ENCODE data around the gene GATA3.

GATA3 gene

DNA sequence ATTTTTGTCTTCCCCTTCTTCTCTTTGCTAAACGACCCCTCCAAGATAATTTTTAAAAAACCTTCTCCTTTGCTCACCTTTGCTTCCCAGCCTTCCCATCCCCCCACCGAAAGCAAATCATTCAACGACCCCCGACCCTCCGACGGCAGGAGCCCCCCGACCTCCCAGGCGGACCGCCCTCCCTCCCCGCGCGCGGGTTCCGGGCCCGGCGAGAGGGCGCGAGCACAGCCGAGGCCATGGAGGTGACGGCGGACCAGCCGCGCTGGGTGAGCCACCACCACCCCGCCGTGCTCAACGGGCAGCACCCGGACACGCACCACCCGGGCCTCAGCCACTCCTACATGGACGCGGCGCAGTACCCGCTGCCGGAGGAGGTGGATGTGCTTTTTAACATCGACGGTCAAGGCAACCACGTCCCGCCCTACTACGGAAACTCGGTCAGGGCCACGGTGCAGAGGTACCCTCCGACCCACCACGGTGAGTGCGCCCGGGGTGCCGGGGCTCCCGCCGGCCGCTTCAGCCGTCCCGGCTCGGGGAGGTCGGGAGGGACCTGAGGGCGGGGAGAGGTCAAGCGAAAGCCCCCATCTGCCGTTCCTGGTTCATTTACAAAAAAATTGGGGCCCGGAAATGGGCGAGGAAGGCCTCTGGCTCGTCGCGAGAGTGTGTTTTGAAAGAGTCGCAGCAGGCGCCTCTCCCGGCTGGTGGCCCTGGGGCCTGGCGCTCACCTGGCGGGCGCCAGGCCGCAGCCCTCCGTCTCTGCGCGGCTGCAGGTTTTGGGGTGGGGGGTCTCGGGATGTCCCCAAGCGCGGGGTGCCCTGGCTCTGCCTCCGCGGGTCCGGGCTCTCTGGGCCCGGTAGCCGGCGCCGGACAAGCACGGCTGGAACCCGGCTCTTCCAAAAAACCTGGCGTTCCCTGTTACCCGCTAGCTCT, 1.2 kb downstream of the GATA3 start (continued):
- TF ChIP-seq OSR1 (CRISPR knock-in tag; IDR thresholded peaks at IDR 0.05), result no peak
- no peak for TF ChIP-seq TCF4 (CRISPR knock-in tag; IDR thresholded peaks at IDR 0.05; ENCODE audit: borderline replicate concordance)
- TF ChIP-seq TOX (CRISPR knock-in tag; IDR thresholded peaks at IDR 0.05; ENCODE audit: borderline replicate concordance), result no peak
- no peak for TF ChIP-seq ARNTL (CRISPR knock-in tag; IDR thresholded peaks at IDR 0.05; ENCODE audit: borderline replicate concordance, low read depth)

DNA sequence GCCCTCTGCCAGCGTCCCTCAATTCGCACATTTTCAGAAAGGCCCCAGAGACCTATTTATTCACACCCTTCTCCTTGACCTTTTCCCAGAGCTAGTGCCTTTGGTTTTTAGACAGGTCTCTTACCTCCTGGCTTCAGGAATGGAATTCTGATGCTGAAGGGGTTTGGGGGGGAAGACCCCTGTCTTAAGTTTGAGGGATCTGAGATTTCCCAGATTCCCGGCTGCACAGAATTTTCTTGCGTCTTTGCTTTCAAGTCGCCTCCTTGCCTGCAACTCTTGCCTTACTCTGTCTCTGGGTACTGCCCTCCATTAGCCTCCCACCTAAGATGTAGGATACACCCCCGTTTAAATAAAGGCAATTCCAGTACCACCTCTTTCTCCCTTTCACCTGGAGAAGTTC, 1.9 kb downstream of the GATA3 start:
- no peak for ATAC-seq
- no peak for TF ChIP-seq BACH2 (CRISPR knock-in tag; IDR thresholded peaks at IDR 0.05; ENCODE audit: borderline replicate concordance)
- TF ChIP-seq TOX (CRISPR knock-in tag; IDR thresholded peaks at IDR 0.05; ENCODE audit: borderline replicate concordance), result no peak
- TF ChIP-seq, protein P1, sequence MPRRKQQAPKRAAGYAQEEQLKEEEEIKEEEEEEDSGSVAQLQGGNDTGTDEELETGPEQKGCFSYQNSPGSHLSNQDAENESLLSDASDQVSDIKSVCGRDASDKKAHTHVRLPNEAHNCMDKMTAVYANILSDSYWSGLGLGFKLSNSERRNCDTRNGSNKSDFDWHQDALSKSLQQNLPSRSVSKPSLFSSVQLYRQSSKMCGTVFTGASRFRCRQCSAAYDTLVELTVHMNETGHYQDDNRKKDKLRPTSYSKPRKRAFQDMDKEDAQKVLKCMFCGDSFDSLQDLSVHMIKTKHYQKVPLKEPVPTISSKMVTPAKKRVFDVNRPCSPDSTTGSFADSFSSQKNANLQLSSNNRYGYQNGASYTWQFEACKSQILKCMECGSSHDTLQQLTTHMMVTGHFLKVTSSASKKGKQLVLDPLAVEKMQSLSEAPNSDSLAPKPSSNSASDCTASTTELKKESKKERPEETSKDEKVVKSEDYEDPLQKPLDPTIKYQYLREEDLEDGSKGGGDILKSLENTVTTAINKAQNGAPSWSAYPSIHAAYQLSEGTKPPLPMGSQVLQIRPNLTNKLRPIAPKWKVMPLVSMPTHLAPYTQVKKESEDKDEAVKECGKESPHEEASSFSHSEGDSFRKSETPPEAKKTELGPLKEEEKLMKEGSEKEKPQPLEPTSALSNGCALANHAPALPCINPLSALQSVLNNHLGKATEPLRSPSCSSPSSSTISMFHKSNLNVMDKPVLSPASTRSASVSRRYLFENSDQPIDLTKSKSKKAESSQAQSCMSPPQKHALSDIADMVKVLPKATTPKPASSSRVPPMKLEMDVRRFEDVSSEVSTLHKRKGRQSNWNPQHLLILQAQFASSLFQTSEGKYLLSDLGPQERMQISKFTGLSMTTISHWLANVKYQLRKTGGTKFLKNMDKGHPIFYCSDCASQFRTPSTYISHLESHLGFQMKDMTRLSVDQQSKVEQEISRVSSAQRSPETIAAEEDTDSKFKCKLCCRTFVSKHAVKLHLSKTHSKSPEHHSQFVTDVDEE (CRISPR knock-in tag; IDR thresholded peaks at IDR 0.05), result no peak
- TF ChIP-seq, protein P2, sequence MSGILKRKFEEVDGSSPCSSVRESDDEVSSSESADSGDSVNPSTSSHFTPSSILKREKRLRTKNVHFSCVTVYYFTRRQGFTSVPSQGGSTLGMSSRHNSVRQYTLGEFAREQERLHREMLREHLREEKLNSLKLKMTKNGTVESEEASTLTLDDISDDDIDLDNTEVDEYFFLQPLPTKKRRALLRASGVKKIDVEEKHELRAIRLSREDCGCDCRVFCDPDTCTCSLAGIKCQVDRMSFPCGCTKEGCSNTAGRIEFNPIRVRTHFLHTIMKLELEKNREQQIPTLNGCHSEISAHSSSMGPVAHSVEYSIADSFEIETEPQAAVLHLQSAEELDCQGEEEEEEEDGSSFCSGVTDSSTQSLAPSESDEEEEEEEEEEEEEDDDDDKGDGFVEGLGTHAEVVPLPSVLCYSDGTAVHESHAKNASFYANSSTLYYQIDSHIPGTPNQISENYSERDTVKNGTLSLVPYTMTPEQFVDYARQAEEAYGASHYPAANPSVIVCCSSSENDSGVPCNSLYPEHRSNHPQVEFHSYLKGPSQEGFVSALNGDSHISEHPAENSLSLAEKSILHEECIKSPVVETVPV (CRISPR knock-in tag; IDR thresholded peaks at IDR 0.05), result no peak
- no peak for TF ChIP-seq ZC3H10 (CRISPR knock-in tag; IDR thresholded peaks at IDR 0.05)
- TF ChIP-seq ZNF8 (CRISPR knock-in tag; IDR thresholded peaks at IDR 0.05), result no peak
- no peak for TF ChIP-seq ARNTL (CRISPR knock-in tag; IDR thresholded peaks at IDR 0.05; ENCODE audit: borderline replicate concordance, low read depth)
- TF ChIP-seq SNAI2 (CRISPR knock-in tag; IDR thresholded peaks at IDR 0.05), result no peak
- TF ChIP-seq PPARA (CRISPR knock-in tag; IDR thresholded peaks at IDR 0.05; ENCODE audit: borderline replicate concordance), result no peak
- TF ChIP-seq ZNF70 (CRISPR knock-in tag; IDR thresholded peaks at IDR 0.05), result no peak
- TF ChIP-seq, protein P3, sequence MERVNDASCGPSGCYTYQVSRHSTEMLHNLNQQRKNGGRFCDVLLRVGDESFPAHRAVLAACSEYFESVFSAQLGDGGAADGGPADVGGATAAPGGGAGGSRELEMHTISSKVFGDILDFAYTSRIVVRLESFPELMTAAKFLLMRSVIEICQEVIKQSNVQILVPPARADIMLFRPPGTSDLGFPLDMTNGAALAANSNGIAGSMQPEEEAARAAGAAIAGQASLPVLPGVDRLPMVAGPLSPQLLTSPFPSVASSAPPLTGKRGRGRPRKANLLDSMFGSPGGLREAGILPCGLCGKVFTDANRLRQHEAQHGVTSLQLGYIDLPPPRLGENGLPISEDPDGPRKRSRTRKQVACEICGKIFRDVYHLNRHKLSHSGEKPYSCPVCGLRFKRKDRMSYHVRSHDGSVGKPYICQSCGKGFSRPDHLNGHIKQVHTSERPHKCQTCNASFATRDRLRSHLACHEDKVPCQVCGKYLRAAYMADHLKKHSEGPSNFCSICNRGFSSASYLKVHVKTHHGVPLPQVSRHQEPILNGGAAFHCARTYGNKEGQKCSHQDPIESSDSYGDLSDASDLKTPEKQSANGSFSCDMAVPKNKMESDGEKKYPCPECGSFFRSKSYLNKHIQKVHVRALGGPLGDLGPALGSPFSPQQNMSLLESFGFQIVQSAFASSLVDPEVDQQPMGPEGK (CRISPR knock-in tag; IDR thresholded peaks at IDR 0.05; ENCODE audit: borderline replicate concordance), result no peak
- TF ChIP-seq ZNF565 (CRISPR knock-in tag; conservative IDR thresholded peaks at IDR 0.05; ENCODE audit: low read depth), result no peak
- TF ChIP-seq ZFP30 (CRISPR knock-in tag; IDR thresholded peaks at IDR 0.05), result no peak
- TF ChIP-seq GLIS3 (CRISPR knock-in tag; IDR thresholded peaks at IDR 0.05), result no peak
- TF ChIP-seq ESRRG (CRISPR knock-in tag; IDR thresholded peaks at IDR 0.05), result no peak
- TF ChIP-seq CSDC2 (CRISPR knock-in tag; IDR thresholded peaks at IDR 0.05), result no peak
- TF ChIP-seq ZFP3 (CRISPR knock-in tag; IDR thresholded peaks at IDR 0.05), result no peak
- TF ChIP-seq, protein P4, sequence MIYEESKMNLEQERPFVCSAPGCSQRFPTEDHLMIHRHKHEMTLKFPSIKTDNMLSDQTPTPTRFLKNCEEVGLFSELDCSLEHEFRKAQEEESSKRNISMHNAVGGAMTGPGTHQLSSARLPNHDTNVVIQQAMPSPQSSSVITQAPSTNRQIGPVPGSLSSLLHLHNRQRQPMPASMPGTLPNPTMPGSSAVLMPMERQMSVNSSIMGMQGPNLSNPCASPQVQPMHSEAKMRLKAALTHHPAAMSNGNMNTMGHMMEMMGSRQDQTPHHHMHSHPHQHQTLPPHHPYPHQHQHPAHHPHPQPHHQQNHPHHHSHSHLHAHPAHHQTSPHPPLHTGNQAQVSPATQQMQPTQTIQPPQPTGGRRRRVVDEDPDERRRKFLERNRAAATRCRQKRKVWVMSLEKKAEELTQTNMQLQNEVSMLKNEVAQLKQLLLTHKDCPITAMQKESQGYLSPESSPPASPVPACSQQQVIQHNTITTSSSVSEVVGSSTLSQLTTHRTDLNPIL (CRISPR knock-in tag; IDR thresholded peaks at IDR 0.05; ENCODE audit: low read depth), result no peak
- no peak for TF ChIP-seq TCF4 (CRISPR knock-in tag; IDR thresholded peaks at IDR 0.05; ENCODE audit: borderline replicate concordance)

DNA sequence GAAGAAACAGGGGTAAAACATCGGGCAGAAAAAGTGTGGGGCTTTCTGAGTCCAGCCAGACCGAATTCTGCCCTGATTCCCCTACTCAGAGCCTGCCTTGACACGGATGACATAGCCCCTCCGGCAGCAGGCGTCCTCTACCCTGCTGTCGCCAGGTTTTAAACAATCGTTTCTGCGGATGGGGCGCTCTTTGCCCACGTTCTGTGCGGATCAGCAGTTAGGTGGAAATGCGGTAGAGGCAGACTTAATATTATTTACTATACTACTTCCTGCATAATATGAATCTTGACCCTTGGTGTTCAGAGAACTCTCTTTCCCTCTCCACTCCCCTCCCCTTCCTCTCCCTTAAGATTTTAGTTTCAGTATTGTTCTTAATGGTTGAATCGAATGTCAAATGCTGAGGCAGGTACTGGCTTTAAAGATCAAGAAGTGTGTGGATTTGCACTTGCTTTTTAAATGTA, 2.4 kb downstream of the GATA3 start:
- no peak for TF ChIP-seq SNAI2 (CRISPR knock-in tag; IDR thresholded peaks at IDR 0.05)
- TF ChIP-seq CSDC2 (CRISPR knock-in tag; IDR thresholded peaks at IDR 0.05), result no peak
- TF ChIP-seq, protein P3 (CRISPR knock-in tag; IDR thresholded peaks at IDR 0.05; ENCODE audit: borderline replicate concordance), result no peak
- no peak for TF ChIP-seq ZNF565 (CRISPR knock-in tag; conservative IDR thresholded peaks at IDR 0.05; ENCODE audit: low read depth)
- no peak for TF ChIP-seq ISL1 (CRISPR knock-in tag; IDR thresholded peaks at IDR 0.05)
- no peak for ATAC-seq

All from SK-N-SH treated with all-trans-retinoic acid at 6 μM for 48 hours (cell line).